HUES6 (cell line): ENCODE measurements around the gene SHISA6.

Source experiments
- H3K27ac ChIP-seq: 2 replicates; pipeline ENCODE4 v1.7.0; 2013; ENCODE audit warnings: low read depth, mild to moderate bottlenecking, low read length, inconsistent platforms
- H3K27me3 ChIP-seq: 2 replicates; pipeline ENCODE4 v1.6.1; 2013; ENCODE audit warnings: low read length; ENCODE audit not compliant: control insufficient read depth, insufficient read depth
- H3K36me3 ChIP-seq: 2 replicates; pipeline ENCODE4 v1.6.1; 2013; ENCODE audit warnings: low read length; ENCODE audit not compliant: control insufficient read depth, insufficient read depth
- H3K4me1 ChIP-seq: 2 replicates; pipeline ENCODE4 v1.6.1; 2013; ENCODE audit warnings: low read length; ENCODE audit not compliant: control insufficient read depth, insufficient read depth
- H3K4me3 ChIP-seq: 2 replicates; pipeline ENCODE4 v1.5.1; 2013; ENCODE audit warnings: low read depth, low read length
- H3K9ac ChIP-seq: one replicate; pipeline ENCODE4 v1.6.1; 2013; ENCODE audit warnings: mild to moderate bottlenecking, low read length
- H3K9me3 ChIP-seq: 2 replicates; pipeline ENCODE4 v1.6.1; 2013; ENCODE audit warnings: low read depth, low read length; ENCODE audit not compliant: control insufficient read depth, insufficient read depth

SHISA6 gene

GRCh38 chr17:11578998-11579397 is 338.0 kb downstream of the SHISA6 start:
- no peaks in the 10 kb centered on the region for H3K27me3 ChIP-seq
- no peaks in the 10 kb centered on the region for H3K9me3 ChIP-seq
- H3K27ac ChIP-seq: no peak overlapping the region
- no peak overlapping the region for H3K4me3 ChIP-seq
- no peaks in the 10 kb centered on the region for H3K4me1 ChIP-seq
- H3K36me3 ChIP-seq: no peaks in the 10 kb centered on the region
- no peak overlapping the region for H3K9ac ChIP-seq

GRCh38 chr17:11580677-11581076 is 339.7 kb downstream of the SHISA6 start:
- Histone ChIP-seq H3K4me1 (no peaks in the 10 kb centered on the region), H3K4me3 (no peak overlapping the region), H3K9me3 (no peaks in the 10 kb centered on the region), H3K9ac (no peak overlapping the region), H3K27me3 (no peaks in the 10 kb centered on the region), H3K27ac (no peak overlapping the region), H3K36me3 (no peaks in the 10 kb centered on the region)

GRCh38 chr17:11582217-11582616 is 341.2 kb downstream of the SHISA6 start:
- H3K36me3 ChIP-seq: no peaks in the 10 kb centered on the region
- no peak overlapping the region for H3K4me3 ChIP-seq
- H3K4me1 ChIP-seq: no peaks in the 10 kb centered on the region
- H3K9me3 ChIP-seq: no peaks in the 10 kb centered on the region
- H3K27me3 ChIP-seq: no peaks in the 10 kb centered on the region
- no peak overlapping the region for H3K9ac ChIP-seq
- no peak overlapping the region for H3K27ac ChIP-seq

GRCh38 chr17:11583306-11583992 is 342.4 kb downstream of the SHISA6 start:
- Histone ChIP-seq H3K27me3 (no peaks in the 10 kb centered on the region), H3K9ac (no peak overlapping the region), H3K27ac (no peak overlapping the region), H3K4me3 (no peak overlapping the region), H3K9me3 (no peaks in the 10 kb centered on the region), H3K36me3 (no peaks in the 10 kb centered on the region), H3K4me1 (no peaks in the 10 kb centered on the region)

GRCh38 chr17:11589716-11590115 is 348.7 kb downstream of the SHISA6 start:
- Histone ChIP-seq H3K9me3 (no peaks in the 10 kb centered on the region), H3K36me3 (no peaks in the 10 kb centered on the region), H3K27me3 (no peaks in the 10 kb centered on the region), H3K4me3 (no peak overlapping the region), H3K27ac (no peak overlapping the region), H3K4me1 (peaks cover 9% of the 10 kb centered on the region; the same call in 1 of the 2 replicates), H3K9ac (no peak overlapping the region)

GRCh38 chr17:11598274-11599221 is 357.5 kb downstream of the SHISA6 start, which contains the start of gene DNAH9:
Gene DNAH9 (plus strand): TSS chr17:11598470. CDS start chr17:11598499, 29 bp downstream.
- Histone ChIP-seq H3K4me1 (peaks cover 4% of the 10 kb centered on the region; the same call in 1 of the 2 replicates), H3K9me3 (no peaks in the 10 kb centered on the region), H3K4me3 (peak within 1 kb of the TSS; percentile 69), H3K36me3 (no peaks in the 10 kb centered on the region), H3K9ac (peak within 1 kb of the TSS; percentile 21), H3K27ac (no peak within 1 kb of the TSS), H3K27me3 (peaks cover 3% of the 10 kb centered on the region; the same call in 1 of the 2 replicates)

GRCh38 chr17:11601661-11602060 is 360.6 kb downstream of the SHISA6 start:
- Histone ChIP-seq H3K36me3 (no peaks in the 10 kb centered on the region), H3K4me1 (peaks cover 4% of the 10 kb centered on the region; the same call in 1 of the 2 replicates), H3K27me3 (peaks cover 3% of the 10 kb centered on the region; the same call in 1 of the 2 replicates), H3K9ac (no peak overlapping the region), H3K27ac (no peak overlapping the region), H3K4me3 (no peak overlapping the region), H3K9me3 (no peaks in the 10 kb centered on the region)

- Histone ChIP-seq H3K9ac (no peak overlapping the region), H3K27me3 (no peaks in the 10 kb centered on the region), H3K4me1 (peaks cover 11% of the 10 kb centered on the region; the same call in 1 of the 2 replicates), H3K4me3 (no peak overlapping the region), H3K27ac (no peak overlapping the region), H3K9me3 (no peaks in the 10 kb centered on the region), H3K36me3 (no peaks in the 10 kb centered on the region)
Observed at GRCh38 chr17:11608396-11608795, 367.4 kb downstream of the SHISA6 start.

- H3K36me3 ChIP-seq: no peaks in the 10 kb centered on the region
- no peak overlapping the region for H3K4me3 ChIP-seq
- peaks cover 11% of the 10 kb centered on the region; the same call in 1 of the 2 replicates for H3K4me1 ChIP-seq
- H3K27me3 ChIP-seq: no peaks in the 10 kb centered on the region
- H3K27ac ChIP-seq: no peak overlapping the region
- H3K9ac ChIP-seq: no peak overlapping the region
- H3K9me3 ChIP-seq: no peaks in the 10 kb centered on the region
Observed at GRCh38 chr17:11610999-11611566, 370.1 kb downstream of the SHISA6 start.

- Histone ChIP-seq H3K27ac (no peak overlapping the region), H3K27me3 (no peaks in the 10 kb centered on the region), H3K4me3 (no peak overlapping the region), H3K9ac (no peak overlapping the region), H3K36me3 (no peaks in the 10 kb centered on the region), H3K4me1 (peaks cover 11% of the 10 kb centered on the region; the same call in 1 of the 2 replicates), H3K9me3 (no peaks in the 10 kb centered on the region)
Observed at GRCh38 chr17:11612956-11613355, 371.9 kb downstream of the SHISA6 start.
